NCI-H187 treated with DMSO at 0.1 percent for 48 hours (cell line): Measurements from ENCODE around the gene PRDX1.

Experiments used
- DNase-seq: peaks from one replicate; lab custom pipeline; 2025; lab: John Stamatoyannopoulos, UW

The PRDX1 gene

DNA sequence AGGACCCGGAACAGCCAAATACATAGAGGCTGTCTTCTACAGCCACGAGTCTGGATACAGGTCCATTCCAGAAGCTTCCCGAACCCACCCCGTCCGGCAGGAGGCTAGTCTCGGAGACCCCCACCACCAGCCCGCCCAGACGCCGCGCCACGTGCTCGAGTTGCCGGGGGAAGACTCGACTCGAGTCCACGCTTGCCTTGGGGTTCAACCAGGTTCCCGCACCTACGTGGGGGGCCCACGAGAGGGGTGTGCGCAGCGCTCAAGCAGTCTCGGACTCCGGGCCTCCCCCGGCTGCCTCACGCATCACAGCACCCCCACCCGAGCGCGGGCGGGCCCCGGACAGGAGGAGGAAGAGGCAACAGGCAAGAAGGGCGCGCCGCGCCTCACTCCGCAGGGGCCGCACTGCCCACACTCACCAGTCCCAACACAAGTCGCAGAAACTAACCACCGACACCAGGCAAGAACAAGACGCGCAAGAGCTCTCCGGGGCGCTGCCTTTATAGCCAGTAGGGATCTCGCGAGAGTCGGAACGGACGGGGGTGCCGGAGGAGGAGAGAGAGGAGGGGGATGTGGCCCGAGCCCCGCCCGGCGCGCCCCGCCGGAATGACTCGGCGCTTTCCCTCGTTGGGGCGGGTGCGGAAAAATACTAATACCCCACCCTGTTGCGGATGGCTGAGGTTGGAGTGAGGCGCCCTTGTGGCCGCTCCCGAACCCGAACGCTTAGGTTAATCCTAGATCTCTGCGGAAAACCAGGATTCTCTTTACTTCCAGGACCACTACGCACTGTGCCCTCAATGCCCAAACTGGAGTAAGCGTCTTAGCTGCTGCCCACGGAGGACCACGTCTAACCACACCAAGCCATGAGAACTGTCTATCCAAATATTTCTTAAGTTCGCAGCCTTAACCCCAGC, at the start of gene PRDX1:
PRDX1 (minus strand) TSS at position 472 of the 911 bp plus-strand sequence. CDS start 2,841 bp downstream, outside the sequence.
- DNase-seq = peak; percentile 86

DNA sequence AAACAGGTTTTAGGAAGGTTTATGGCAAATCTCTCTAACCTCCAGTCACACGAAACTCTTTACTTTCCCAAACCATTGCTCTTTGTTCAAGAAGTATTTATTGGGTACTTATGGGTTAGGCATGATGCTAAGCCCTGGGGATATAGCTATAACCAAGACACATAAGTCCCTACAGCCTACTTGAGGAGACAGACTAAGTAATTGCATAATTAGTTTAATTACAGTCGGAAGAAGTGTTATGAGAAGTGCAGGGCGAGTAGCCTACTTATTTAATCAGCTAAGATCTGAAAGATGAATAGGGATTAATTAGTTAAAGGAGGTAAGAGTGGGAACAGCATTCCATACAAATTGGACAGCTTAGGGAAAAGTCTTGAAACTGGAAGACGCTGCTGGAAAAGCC, 48.9 kb upstream of the PRDX1 start:
- no peak for DNase-seq

DNA sequence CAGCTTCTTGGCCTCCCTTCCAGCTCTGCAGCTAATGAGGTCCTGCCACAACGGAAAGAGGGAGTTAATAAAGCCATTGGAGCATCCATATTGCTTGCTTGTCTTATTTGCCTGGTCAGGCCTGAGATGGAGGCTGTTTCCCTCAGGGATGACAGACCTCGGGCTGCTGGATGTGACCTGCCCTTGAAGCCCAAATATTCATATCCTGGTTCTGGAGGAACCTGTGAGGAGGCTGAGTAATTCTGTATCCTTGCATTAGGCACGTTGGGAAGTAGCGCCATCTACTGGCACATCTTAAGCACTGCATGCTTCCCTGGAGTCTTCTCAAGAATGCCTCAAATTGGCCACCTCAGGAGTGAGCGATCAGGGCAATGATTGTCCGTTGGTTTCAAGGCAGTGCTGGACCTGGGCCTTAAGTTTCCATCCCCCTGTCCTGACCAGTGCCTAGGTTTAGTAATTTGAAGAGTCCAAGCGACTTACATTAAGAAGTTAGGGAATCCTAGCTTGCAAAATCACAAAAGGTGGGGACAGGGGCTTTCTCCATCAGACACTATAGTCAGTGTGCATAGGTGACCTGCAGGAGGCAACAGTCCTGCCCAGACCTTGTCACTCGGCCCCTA, 48.4 kb upstream of the PRDX1 start:
- peak; percentile 9 for DNase-seq

DNA sequence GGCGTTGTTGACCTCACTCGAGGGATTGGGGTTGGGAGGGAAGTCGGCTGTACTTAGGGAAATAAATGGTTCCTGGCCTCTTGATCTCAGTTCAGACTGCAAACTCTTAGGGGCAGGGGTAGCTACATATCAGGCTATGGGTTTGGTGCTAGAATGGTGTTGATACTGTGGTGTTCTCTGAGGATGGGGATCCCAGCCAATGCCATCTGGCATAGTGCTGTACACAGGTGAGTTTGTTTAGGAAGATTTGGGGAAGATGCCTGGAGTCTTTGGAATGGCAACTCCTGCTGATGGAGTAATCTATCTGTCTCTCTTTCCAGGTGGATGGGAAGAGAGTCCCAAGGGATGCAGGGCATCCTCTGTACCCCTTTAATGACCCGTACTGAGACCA, 47.9 kb upstream of the PRDX1 start:
- DNase-seq = no peak

DNA sequence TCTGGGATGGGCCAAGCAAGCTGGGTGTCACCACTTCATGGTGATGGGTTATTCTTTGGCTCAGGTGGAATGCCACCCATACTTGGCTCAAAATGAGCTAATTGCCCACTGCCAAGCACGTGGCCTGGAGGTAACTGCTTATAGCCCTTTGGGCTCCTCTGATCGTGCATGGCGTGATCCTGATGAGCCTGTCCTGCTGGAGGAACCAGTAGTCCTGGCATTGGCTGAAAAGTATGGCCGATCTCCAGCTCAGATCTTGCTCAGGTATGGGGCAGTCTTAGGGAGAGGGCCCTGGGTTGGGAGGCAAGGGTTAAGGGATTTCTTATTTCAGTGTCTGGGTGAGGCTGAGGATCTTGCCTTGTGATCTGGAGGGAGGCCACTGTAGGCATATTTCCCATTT, 46.7 kb upstream of the PRDX1 start:
- no peak for DNase-seq

DNA sequence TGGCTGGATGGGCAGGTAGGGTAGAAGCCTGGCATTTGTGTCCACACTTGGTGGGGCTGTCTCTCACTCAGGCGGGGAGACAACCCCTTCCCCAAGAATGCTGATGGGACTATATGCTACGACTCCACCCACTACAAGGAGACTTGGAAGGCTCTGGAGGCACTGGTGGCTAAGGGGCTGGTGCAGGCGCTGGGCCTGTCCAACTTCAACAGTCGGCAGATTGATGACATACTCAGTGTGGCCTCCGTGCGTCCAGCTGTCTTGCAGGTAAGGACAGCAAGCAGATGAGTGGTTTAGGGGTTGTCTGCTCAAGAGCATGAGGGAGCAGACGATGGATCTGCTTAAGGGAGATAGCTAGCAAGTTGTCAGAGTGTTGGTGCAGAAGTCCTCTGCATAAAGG, 46.2 kb upstream of the PRDX1 start:
- no peak for DNase-seq

DNA sequence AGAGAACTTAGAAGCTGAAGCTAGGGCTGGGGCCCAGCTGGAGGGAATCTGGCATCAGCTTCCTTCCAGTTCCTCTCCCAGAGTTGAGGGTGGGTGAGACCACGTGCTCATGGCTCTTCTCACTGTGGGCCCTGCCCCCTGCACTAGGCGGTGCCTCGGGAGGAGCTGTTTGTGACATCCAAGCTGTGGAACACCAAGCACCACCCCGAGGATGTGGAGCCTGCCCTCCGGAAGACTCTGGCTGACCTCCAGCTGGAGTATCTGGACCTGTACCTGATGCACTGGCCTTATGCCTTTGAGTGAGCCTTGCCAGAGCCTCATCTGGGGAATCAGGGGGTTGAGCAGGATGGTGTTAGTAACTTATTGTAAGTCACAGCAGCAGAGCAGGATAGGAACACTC, 45.0 kb upstream of the PRDX1 start:
- no peak for DNase-seq

DNA sequence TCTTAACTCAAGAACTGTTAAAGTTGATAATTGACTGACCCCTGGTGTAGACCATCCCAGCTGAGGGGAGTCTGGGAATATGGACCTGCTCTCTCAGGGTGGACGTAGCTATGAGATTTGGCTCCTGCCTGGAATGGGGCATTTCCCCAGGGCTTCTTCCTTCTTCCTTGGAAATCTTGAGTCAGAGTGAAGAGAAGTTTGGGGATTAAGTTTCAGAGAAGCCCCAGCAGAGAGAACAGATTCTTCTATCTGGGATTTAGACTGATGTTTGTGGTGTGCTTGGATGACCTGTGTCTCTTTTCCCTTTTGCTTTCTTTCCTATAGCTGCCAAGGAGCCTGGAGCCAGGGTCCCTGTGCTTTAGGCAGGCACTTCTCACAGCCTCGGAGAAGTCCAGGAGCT, 42.2 kb upstream of the PRDX1 start:
- no peak for DNase-seq

DNA sequence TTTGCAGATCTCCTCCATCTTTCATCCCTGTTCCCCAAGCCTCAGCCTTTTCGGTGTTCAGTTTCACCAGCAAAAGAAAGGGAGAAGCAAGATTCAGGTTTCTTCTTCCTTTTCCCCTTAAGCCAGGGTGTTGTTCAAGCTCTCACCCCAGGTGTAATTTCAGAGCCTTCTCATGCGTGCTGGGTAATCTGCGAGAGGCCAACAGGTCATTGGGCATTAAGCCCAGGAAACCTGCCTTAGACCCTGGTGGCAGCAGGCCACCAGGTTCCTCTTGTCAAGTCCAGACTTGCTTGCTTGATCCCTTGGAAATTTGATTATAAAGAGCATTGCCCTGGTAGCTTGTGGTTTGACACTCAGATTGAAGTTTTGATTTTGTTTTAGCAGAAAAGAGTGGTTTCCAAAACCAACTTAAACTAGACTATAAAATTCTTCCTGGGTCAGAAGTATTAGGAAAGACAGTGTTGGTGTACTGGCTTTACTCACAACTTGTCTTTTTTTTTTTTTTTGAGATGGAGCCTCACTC, 35.8 kb upstream of the PRDX1 start:
- no peak for DNase-seq

DNA sequence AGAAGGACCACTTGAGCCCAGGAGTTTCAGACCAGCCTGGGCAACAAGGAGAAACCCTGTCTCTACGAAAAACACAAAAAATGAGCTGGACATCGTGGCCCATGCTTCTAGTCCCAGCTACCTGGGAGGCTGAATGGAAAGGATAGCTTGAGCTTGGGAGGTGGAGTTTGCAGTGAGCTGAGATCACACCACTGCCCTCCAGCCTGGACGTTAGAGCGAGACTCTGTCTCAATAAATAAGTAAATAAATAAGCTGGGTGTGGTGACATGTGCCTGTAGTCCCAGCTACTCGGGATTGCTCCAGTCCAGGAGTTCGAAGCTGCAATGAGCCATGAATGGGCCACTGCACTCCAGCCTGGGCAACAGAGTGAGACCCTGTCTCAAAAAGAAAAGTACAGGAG, 32.5 kb upstream of the PRDX1 start:
- no peak for DNase-seq

DNA sequence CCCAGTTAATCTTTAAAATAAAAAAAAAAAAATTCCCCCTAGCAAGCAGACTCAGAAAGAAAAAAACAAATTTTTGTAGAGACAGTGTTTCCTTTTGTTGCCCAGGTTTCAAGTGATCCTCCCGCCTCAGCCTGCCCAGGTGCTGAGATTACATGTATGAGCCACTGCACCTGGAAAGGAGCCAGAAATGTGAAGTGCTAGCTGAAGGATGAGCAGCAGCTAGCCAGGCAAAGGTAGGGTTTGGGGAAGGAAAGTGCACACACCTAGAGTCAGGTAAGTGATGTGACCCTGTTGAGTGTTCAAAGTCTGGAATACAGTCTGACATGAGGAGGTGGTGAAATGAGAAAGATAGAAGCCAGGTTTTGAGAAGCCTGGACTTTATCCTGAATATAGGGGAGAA, 30.6 kb upstream of the PRDX1 start:
- peak; percentile 69 for DNase-seq

DNA sequence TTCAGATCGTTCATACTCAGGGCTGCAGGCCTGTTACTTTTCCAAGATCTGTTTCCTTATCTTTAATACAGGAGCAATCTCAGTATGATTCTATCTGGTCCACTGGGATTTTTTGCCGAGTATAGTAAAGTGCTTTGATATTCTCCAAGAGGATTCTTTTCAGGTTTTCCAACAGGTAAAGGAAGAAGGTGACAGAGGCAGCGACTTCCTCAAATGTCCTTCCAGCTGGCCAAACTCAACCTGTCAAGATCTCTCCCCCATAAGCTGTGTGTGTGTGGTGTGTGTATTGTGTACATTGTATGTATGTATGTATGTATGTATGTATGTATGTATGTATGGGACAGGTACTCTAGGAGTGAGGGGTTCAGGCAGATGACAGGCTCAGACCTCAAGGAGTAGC, 30.0 kb upstream of the PRDX1 start:
- DNase-seq = no peak

DNA sequence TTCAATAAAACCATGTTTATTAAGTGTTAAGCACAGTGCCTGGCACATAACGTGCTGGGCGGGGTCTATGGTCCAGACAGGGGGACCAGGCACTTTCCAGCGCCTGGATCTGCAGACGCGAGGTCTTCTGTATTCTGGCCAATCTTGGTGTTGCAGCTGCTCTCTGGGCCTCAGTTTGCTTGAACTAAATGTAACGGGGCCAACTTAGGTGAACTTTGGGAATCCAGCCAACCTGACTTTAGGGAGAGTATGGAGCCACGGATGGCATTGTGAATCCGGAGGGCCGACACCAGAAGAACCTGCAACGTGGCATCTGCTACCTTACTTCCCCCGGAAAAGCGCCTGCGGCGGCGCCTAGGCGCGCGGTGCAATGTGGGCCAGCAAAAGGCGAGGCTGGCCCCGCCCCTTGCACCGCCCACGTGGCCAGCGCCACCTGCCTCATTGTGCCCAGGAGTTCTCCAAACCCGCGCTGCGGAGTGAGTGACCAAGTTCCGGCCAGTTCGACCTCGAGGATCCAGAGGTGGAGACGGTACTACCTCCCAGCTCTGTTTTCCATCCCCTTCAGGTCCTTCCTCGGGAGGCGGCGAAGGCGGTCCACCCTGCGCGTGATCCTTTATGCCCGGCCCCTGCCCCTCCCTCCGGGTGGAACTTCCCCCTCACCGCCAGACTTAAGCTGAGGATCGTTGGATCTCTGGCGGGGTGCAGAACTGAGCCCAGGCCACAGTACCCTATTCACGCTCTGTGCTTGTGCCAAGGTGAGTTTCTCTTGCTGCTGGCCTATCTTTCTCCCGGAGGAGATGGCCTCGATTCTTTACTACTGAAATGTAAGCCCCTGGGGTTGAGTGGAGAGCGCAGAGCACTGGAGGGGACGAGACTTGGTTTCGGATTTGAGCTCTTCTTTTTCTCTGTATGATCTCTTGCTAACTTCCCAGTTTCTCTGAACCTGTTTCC, 29.0 kb upstream of the PRDX1 start, which contains the start of gene AKR1A1:
AKR1A1 (plus strand) TSS at position 426 of the 951 bp plus-strand sequence. CDS start 10,969 bp downstream, outside the sequence.
- peak; percentile 59 for DNase-seq

DNA sequence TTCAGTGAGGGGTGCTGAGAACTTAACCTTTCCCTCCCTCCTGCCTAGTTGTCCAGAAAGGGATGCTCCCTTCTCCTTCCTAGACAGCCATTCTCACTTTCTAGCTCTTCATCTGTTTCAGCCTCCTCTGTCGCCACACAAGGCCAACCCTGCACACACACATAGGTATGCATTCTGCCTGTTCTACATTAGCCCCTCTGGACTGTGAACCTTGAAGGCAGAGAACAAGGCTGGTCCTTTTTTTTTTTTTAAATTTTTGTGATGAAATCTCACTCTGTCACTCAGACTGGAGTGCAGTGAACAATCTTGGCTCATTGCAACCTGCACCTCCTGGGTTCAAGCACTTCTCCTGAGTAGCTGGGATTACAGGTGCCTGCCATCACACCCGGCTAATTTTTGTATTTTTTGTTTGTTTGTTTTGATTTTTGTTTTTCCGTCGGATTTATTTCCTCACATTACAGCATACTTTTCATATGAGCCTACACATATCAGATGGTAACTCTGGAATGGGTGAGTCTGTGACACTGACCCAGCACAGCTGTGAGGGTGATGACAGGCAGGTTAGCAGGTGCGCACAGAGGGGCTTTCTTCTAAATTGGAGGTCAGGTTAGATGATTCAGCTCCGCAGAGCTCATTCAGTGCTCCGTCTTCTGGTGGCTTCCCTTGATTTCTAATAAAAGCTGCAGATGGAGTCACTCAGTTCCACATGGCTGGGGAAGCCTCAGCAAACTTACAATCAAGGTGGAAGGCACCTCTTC, 24.0 kb upstream of the PRDX1 start:
- no peak for DNase-seq

DNA sequence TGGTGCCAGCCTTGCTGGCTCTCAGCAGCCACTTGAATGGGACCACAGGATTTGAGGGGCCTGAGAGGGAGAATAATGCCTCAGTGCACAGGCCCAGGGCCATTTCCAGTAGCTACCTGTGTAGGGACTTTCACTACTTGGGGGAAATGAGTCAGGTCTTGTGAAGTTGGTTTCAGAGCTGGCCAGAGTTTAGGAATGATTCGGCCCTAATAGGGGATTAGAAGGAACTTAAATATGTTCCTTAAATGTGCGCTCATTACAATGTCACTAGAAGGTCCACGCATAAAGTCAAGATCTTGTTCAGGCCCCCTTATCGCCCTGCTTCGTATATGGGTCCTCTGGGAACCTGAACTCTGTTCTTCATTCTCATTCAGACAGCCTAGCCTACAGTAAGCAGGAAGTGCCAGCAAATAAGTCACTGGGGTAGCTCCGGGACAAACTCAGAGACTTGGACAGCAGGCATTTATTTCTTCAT, 23.4 kb upstream of the PRDX1 start:
- DNase-seq = no peak

DNA sequence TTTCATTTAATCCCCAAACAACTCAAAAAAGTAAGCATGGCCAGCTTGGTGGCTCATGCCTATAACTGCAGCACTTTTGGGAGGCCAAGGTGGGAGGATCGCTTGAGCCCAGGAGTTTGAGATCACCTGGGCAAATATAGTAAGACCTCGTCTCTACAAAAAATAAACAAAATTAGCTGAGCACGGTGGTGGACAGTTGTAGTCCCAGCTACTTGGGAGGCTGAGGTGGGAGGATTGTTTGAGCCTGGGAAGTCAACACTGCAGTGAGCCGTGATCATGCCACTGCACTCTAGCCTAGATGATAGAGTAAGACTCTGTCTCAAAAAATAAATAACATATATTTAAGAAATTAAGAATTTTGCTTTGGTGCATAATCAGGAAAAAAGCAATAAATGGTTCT, 22.8 kb upstream of the PRDX1 start:
- DNase-seq = no peak

DNA sequence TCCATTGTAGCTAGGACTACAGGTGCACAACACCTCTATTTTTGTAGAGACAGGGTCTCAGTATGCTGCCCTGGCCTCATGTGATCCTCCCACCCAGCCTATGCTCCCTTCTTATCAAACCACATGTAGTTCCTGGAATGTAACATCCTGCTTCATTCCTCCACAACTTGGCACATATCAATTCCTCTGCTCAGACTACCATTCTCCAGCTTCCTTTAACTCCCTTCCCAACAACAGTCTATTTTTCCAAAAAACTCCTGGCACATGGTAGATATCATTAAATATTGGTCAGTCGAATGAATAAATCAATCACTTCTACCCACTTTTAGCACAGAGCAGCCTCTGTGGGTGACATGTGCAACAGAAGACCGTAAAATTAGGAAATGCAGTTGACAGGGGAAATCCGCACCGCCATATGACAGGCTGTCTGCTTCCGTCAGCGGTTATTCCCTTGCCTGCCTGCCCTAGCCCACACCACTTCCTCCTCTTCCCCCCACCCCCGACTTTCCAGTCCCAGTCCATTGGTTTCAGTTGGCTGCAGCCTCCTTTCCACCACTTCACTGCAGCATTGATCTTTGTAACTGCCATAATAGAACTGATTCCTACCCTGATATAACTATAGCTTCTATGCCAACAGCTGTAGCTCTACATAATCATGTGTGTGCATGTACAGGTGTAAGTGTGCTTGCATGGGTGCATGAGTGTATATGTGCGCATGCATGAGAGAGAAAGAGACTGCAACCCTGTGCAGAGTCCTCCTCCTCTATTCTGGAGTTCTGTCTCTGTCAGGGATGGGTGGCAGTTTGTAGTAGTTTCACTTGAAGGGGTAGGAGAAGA, 22.1 kb upstream of the PRDX1 start:
- no peak for DNase-seq

DNA sequence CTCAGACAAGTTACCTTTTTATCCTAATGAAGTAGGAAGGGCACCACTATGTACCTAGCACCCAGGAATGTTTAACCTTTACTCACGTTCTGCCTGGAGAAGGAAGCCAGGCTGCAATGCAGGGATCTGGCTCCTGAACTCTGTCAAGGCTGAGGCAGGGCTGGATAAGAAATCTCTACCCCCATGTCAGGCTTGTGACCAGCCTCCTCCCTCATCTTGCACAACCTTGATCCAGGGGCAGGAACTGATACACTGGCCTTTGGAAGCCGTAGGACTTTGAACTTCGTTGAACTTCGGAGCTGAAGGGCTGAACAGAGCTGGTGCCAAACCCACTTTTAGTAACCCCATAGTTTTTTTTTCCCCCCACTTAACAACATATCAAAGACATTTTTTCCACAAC, 20.9 kb upstream of the PRDX1 start:
- DNase-seq = no peak

DNA sequence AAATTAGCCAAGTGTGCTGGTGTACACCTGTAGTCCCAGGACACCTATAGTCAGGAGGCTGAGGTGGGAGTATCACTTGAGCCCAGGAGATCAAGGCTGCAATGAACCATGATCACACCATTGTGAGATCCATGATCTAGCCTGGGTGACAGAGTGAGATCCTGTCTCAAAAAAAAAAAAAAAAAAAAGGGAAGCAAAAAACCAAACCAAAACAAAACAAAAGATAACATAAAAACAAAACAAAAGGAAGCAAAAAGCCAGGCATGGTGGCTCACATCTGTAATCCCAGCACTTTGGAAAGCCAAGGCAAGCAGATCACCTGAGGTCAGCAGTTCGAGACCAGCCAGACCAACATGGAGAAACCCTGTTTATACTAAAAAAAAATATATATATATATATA, 19.5 kb upstream of the PRDX1 start:
- DNase-seq = no peak

DNA sequence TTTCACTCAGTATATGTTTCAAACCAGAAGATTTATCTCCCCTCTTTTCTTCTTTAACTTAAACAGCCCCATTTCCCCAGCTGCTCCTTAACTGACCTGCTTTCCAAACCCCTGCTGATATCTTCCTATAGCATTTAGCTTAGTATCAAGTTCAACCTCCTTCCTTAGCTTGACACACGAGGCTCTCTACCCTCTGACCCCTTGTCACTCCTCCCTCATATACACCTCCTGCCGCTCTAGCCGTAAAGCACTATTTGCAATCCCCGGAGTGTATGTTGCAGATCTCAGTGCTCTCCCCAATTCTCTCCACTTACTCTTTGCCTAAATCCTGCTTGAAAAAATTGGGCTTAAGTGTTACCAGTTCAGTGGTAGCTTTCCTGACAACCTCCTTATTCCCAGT, 15.2 kb upstream of the PRDX1 start:
- DNase-seq = no peak
